Activated B cell treated with CpG ODN at 0.5 μM for 24 hours (primary cell): ENCODE results near the gene MYRIP. TPM values are rescaled to one million over a fixed set of nuclear protein-coding genes. Genes with fewer than 3 reads are reported as not detected.

Experiments
- ATAC-seq: fragments of 200-7000 bp; cut with Tn5 transposase; one replicate; pipeline ENCODE4 v1.10.0; 2021; ENCODE audit warnings: low read depth, mild to moderate bottlenecking, moderate library complexity
- CTCF ChIA-PET: fragments of 350-600 bp; sonication (Branson Sonifier 250); formaldehyde crosslinking; loops from one replicate; lab custom pipeline; 2021; ENCODE audit warnings: antibody characterized with exemption; lab: Charles Lee
- POLR2A ChIA-PET: fragments of 350-600 bp; sonication (Branson Sonifier 250); formaldehyde crosslinking; loops from one replicate; lab custom pipeline; 2021; ENCODE audit warnings: antibody characterized with exemption; lab: Charles Lee
- DNase-seq: peaks from one replicate; pipeline ENCODE4 v3.0.0; 2022
- H3K27ac Mint-ChIP-seq: one replicate; pipeline ENCODE4 v1.8.0; 2020; ENCODE audit warnings: mixed read lengths
- H3K27me3 Mint-ChIP-seq: one replicate; pipeline ENCODE4 v1.8.0; 2021; ENCODE audit warnings: mixed read lengths
- H3K36me3 Mint-ChIP-seq: one replicate; pipeline ENCODE4 v1.8.0; 2021; ENCODE audit warnings: low read depth, mixed read lengths
- H3K4me1 Mint-ChIP-seq: one replicate; pipeline ENCODE4 v1.8.0; 2021; ENCODE audit warnings: mixed read lengths
- H3K4me3 Mint-ChIP-seq: one replicate; pipeline ENCODE4 v1.8.0; 2020; ENCODE audit warnings: mild to moderate bottlenecking, mixed read lengths
- H3K9me3 Mint-ChIP-seq: one replicate; pipeline ENCODE4 v1.8.0; 2020; ENCODE audit warnings: mixed read lengths
- CTCF ChIP-seq: fragments of 200-600 bp; IDR thresholded peaks from one replicate; pipeline ENCODE4 v1.8.0; 2022; ENCODE audit warnings: antibody characterized with exemption, mild to moderate bottlenecking
- intact Hi-C: fragments of 100-400 bp; cut with micrococcal nuclease; formaldehyde crosslinking; loops from one replicate; pipeline ENCODE4 v1.15.1; 2024
- total RNA-seq: library from RNA; stranded (reverse); gene quantifications from 2 replicates; pipeline ENCODE4 v1.2.3, GENCODE V29; 2022

MYRIP gene
- total RNA-seq, 1 donor from 2014 or later, result 0.20 TPM

GRCh38 chr3:40240921-40241320, 431.5 kb downstream of the MYRIP start:
- Mint-ChIP-seq H3K9me3 (peaks cover 3% of the 10 kb centered on the region), H3K36me3 (no peaks in the 10 kb centered on the region), H3K4me3 (no peak overlapping the region), H3K27me3 (no peaks in the 10 kb centered on the region), H3K27ac (no peak overlapping the region), H3K4me1 (no peaks in the 10 kb centered on the region)
- CTCF ChIA-PET, result no interaction called here
- TF ChIP-seq CTCF, result no peak
- ATAC-seq, result no peak
- intact Hi-C loops, result no loop called here
- POLR2A ChIA-PET, result no interaction called here
- DNase-seq, result no peak

GRCh38 chr3:40242216-40242615, 432.8 kb downstream of the MYRIP start:
- no peaks in the 10 kb centered on the region for H3K4me1 Mint-ChIP-seq
- DNase-seq (no peak), ATAC-seq (no peak)
- intact Hi-C loops, result no loop called here
- TF ChIP-seq CTCF, result no peak
- peaks cover 3% of the 10 kb centered on the region for H3K9me3 Mint-ChIP-seq
- H3K36me3 Mint-ChIP-seq, result no peaks in the 10 kb centered on the region
- CTCF ChIA-PET, result no interaction called here
- no peaks in the 10 kb centered on the region for H3K27me3 Mint-ChIP-seq
- POLR2A ChIA-PET, result no interaction called here
- no peak overlapping the region for H3K27ac Mint-ChIP-seq
- H3K4me3 Mint-ChIP-seq, result no peak overlapping the region

DNA sequence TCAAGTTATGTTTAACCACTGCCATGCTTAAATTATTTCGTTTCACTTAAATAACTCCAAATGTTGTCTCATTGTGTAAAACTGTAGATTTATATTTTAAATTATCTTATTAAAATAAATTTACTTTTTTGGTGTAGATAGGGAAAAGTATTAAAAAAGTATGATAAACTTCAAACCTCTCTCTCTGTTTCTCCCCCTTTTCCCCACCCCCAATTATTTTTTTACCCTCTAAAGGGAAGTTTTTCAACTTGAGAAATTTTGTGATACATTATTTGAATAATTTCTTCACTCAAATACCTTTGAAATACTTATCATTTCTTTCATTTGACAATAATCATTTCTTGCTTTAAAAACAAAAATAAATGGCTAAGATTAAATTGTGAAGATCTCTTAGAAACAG, 433.2 kb downstream of the MYRIP start:
- H3K36me3 Mint-ChIP-seq, result no peaks in the 10 kb centered on the region
- CTCF ChIA-PET, result no interaction called here
- H3K4me1 Mint-ChIP-seq, result no peaks in the 10 kb centered on the region
- no peak for ATAC-seq
- no peak for TF ChIP-seq CTCF
- H3K4me3 Mint-ChIP-seq, result no peak overlapping the region
- H3K27ac Mint-ChIP-seq, result no peak overlapping the region
- H3K9me3 Mint-ChIP-seq, result peaks cover 3% of the 10 kb centered on the region
- POLR2A ChIA-PET, result no interaction called here
- intact Hi-C loops, result no loop called here
- no peak for DNase-seq
- no peaks in the 10 kb centered on the region for H3K27me3 Mint-ChIP-seq

GRCh38 chr3:40243056-40243455, 433.6 kb downstream of the MYRIP start:
- no peaks in the 10 kb centered on the region for H3K27me3 Mint-ChIP-seq
- no peak overlapping the region for H3K27ac Mint-ChIP-seq
- no peaks in the 10 kb centered on the region for H3K36me3 Mint-ChIP-seq
- no peak for TF ChIP-seq CTCF
- intact Hi-C loops, result no loop called here
- no peaks in the 10 kb centered on the region for H3K4me1 Mint-ChIP-seq
- CTCF ChIA-PET, result no interaction called here
- ATAC-seq, result no peak
- no peak for DNase-seq
- no peak overlapping the region for H3K4me3 Mint-ChIP-seq
- peaks cover 3% of the 10 kb centered on the region for H3K9me3 Mint-ChIP-seq
- POLR2A ChIA-PET, result no interaction called here

DNA sequence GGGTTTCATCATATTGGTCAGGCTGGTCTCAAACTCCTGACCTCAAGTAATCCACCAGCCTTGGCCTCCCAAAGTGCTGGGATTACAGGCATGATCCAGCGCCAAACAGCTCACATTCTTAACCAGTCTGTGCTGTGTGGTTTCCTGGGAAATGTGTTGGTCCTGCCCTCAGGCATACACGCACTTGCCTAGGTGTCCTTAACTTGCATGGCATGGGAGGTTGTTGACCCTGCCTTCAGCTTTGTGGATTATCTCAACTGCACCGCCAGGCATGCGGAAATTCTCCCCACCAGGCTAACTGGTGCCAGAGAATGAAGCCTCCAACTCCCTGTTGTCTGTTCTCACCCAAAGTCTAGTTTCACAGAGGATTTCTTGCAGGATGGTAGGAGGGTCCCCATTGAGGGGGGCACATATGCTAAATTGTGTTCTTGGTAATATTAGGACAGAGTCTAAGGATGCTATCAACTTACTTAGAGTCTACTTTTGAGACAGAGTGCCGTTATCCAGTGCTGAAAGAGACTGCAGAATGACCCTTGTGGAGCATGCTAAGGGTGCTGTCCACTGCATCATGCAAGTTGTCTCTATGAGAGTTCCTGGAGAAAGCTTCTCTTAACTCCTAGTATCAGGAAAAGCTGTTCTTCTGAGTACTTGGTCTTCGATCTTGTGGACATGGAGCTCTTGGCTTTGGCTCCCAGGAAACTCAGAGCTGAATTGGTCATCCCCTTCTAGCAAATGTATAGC, 438.5 kb downstream of the MYRIP start:
- intact Hi-C loops, result no loop called here
- Mint-ChIP-seq H3K27me3 (no peaks in the 10 kb centered on the region), H3K4me1 (no peaks in the 10 kb centered on the region), H3K36me3 (no peaks in the 10 kb centered on the region), H3K27ac (no peak overlapping the region), H3K4me3 (no peak overlapping the region), H3K9me3 (no peaks in the 10 kb centered on the region)
- TF ChIP-seq CTCF, result no peak
- DNase-seq (no peak), ATAC-seq (no peak)
- CTCF ChIA-PET, result no interaction called here
- POLR2A ChIA-PET, result interaction anchor here (0.6 kb wide), 1 partner anchor 13 kb away, joined by 5 read pairs; no protein-coding TSS in a partner anchor
